CD8-positive, alpha-beta memory T cell (primary cell): ENCODE measurements around the gene CADPS. TPM values are rescaled to one million over a fixed set of nuclear protein-coding genes. Genes with fewer than 3 reads are reported as not detected.

Experiments used
- CTCF ChIA-PET: fragments of 350-600 bp; sonication (Branson Sonifier 250); formaldehyde crosslinking; loops from one replicate; lab custom pipeline; 2021; ENCODE audit warnings: antibody characterized with exemption; lab: Charles Lee
- POLR2A ChIA-PET: fragments of 350-600 bp; sonication (Branson Sonifier 250); formaldehyde crosslinking; loops from one replicate; lab custom pipeline; 2021; ENCODE audit warnings: antibody characterized with exemption; lab: Charles Lee
- DNase-seq, 5 donors: peaks; one replicate each; pipeline versions ENCODE4 v3.0.0 to v3.0.0-alpha.2; 2020 to 2022; ENCODE audit warnings: mixed read lengths in 1 of 5
- H3K27ac ChIP-seq: one replicate; pipeline ENCODE4 v1.7.0; 2013; ENCODE audit warnings: low read depth, mild to moderate bottlenecking, low read length, moderate library complexity
- H3K27me3 ChIP-seq: 2 replicates; pipeline ENCODE4 v1.7.0; 2013; ENCODE audit warnings: low read length, mild to moderate bottlenecking; ENCODE audit not compliant: insufficient read depth, poor library complexity, severe bottlenecking
- H3K36me3 ChIP-seq: 2 replicates; pipeline ENCODE4 v1.7.0; 2013; ENCODE audit warnings: mild to moderate bottlenecking, low read length, moderate library complexity; ENCODE audit not compliant: insufficient read depth
- H3K4me1 ChIP-seq: 2 replicates; pipeline ENCODE4 v1.7.0; 2013; ENCODE audit warnings: mild to moderate bottlenecking, low read length, moderate library complexity; ENCODE audit not compliant: insufficient read depth
- H3K4me3 ChIP-seq: 2 replicates; pipeline ENCODE4 v1.7.0; 2013; ENCODE audit warnings: mild to moderate bottlenecking, low read length
- H3K9me3 ChIP-seq: 2 replicates; pipeline ENCODE4 v1.7.0; 2013; ENCODE audit warnings: mild to moderate bottlenecking, low read length
- H3K27ac Mint-ChIP-seq, 8 donors: one replicate each; pipeline ENCODE4 v1.8.0; 2020 to 2021; ENCODE audit warnings: mixed read lengths in 8 of 8, mild to moderate bottlenecking in 6 of 8, inconsistent platforms in 3 of 8, moderate library complexity in 3 of 8
- H3K27me3 Mint-ChIP-seq, 2 donors: one replicate each; pipeline ENCODE4 v1.8.0; 2020 to 2021; ENCODE audit warnings: mixed read lengths in 2 of 2, mild to moderate bottlenecking in 1 of 2, moderate library complexity in 1 of 2
- H3K36me3 Mint-ChIP-seq, 3 donors: one replicate each; pipeline ENCODE4 v1.8.0; 2020 to 2021; ENCODE audit warnings: mixed read lengths in 3 of 3, inconsistent platforms in 1 of 3, mild to moderate bottlenecking in 1 of 3
- H3K4me1 Mint-ChIP-seq, 3 donors: one replicate each; pipeline ENCODE4 v1.8.0; 2020 to 2021; ENCODE audit warnings: mixed read lengths in 3 of 3, inconsistent platforms in 1 of 3, mild to moderate bottlenecking in 1 of 3
- H3K4me3 Mint-ChIP-seq, 7 donors: one replicate each; pipeline ENCODE4 v1.8.0; 2020 to 2021; ENCODE audit warnings: mixed read lengths in 7 of 7, mild to moderate bottlenecking in 6 of 7, moderate library complexity in 4 of 7, inconsistent platforms in 2 of 7
- H3K9me3 Mint-ChIP-seq, 5 donors: one replicate each; pipeline ENCODE4 v1.8.0; 2020 to 2022; ENCODE audit warnings: mixed read lengths in 5 of 5, mild to moderate bottlenecking in 3 of 5, moderate library complexity in 2 of 5, inconsistent platforms in 1 of 5
- polyA plus RNA-seq: library from polyadenylated mRNA; unstranded; fragments of 300-500 nt; fragmentation: Illumina TruSeq; gene quantifications from one replicate; pipeline ENCODE4 v1.2.3, GENCODE V29; 2021
- total RNA-seq, 2 experiments: library from RNA; stranded (reverse); gene quantifications; one replicate each; pipeline ENCODE4 v1.2.3, GENCODE V29; 2021

Gene CADPS
- total and polyA plus RNA-seq, 3 experiments from 2014 or later = not detected

GRCh38 chr3:62749130-62749529, 126.1 kb downstream of the CADPS start:
- no peaks in the 10 kb centered on the region for H3K36me3 Mint-ChIP-seq
- no peaks in the 10 kb centered on the region for H3K4me1 Mint-ChIP-seq
- H3K4me3 ChIP-seq = no peak overlapping the region
- ChIA-PET POLR2A (no interaction called here), CTCF (interaction anchor here (1.1 kb wide), 1 partner anchor 11 kb away, joined by 3 read pairs; no protein-coding TSS in a partner anchor)
- H3K27me3 ChIP-seq = no peaks in the 10 kb centered on the region
- no peaks in the 10 kb centered on the region for H3K36me3 ChIP-seq
- H3K4me1 ChIP-seq = no peaks in the 10 kb centered on the region
- H3K27me3 Mint-ChIP-seq = peaks cover 0 to 3% of the 10 kb centered on the region in 2 donors
- no peak for DNase-seq
- H3K9me3 ChIP-seq = no peaks in the 10 kb centered on the region
- H3K4me3 Mint-ChIP-seq = no peak overlapping the region
- no peak overlapping the region for H3K27ac ChIP-seq
- H3K27ac Mint-ChIP-seq = no peak overlapping the region
- H3K9me3 Mint-ChIP-seq = peaks cover 0 to 5% (median 0%) of the 10 kb centered on the region in 5 donors

- H3K4me3 Mint-ChIP-seq = no peak overlapping the region
- no peaks in the 10 kb centered on the region for H3K36me3 ChIP-seq
- DNase-seq = no peak
- H3K4me1 ChIP-seq = no peaks in the 10 kb centered on the region
- ChIA-PET CTCF (interaction anchor here (1.5 kb wide), 1 partner anchor 11 kb away, joined by 3 read pairs; no protein-coding TSS in a partner anchor), POLR2A (no interaction called here)
- peaks cover 0 to 9% (median 3%) of the 10 kb centered on the region in 5 donors for H3K9me3 Mint-ChIP-seq
- H3K27me3 ChIP-seq = no peaks in the 10 kb centered on the region
- H3K4me3 ChIP-seq = no peak overlapping the region
- H3K9me3 ChIP-seq = no peaks in the 10 kb centered on the region
- H3K36me3 Mint-ChIP-seq = no peaks in the 10 kb centered on the region
- no peak overlapping the region for H3K27ac ChIP-seq
- no peaks in the 10 kb centered on the region for H3K27me3 Mint-ChIP-seq
- no peaks in the 10 kb centered on the region for H3K4me1 Mint-ChIP-seq
- no peak overlapping the region for H3K27ac Mint-ChIP-seq
Measured at GRCh38 chr3:62737449-62737848, 137.8 kb downstream of the CADPS start.

- Mint-ChIP-seq H3K27ac (no peak overlapping the region), H3K9me3 (peaks cover 0 to 8% (median 3%) of the 10 kb centered on the region in 5 donors), H3K4me1 (no peaks in the 10 kb centered on the region), H3K4me3 (no peak overlapping the region), H3K36me3 (no peaks in the 10 kb centered on the region), H3K27me3 (no peaks in the 10 kb centered on the region)
- no peak overlapping the region for H3K4me3 ChIP-seq
- no peaks in the 10 kb centered on the region for H3K36me3 ChIP-seq
- no peak for DNase-seq
- no peaks in the 10 kb centered on the region for H3K9me3 ChIP-seq
- no peaks in the 10 kb centered on the region for H3K27me3 ChIP-seq
- no peak overlapping the region for H3K27ac ChIP-seq
- POLR2A ChIA-PET = no interaction called here
- CTCF ChIA-PET = no interaction called here
- H3K4me1 ChIP-seq = no peaks in the 10 kb centered on the region
Measured at GRCh38 chr3:62735510-62735909, 139.7 kb downstream of the CADPS start.

GRCh38 chr3:62732183-62732904, 142.9 kb downstream of the CADPS start:
- Histone ChIP-seq H3K36me3 (no peaks in the 10 kb centered on the region), H3K27me3 (no peaks in the 10 kb centered on the region), H3K27ac (no peak overlapping the region), H3K4me1 (no peaks in the 10 kb centered on the region), H3K9me3 (no peaks in the 10 kb centered on the region), H3K4me3 (no peak overlapping the region)
- Mint-ChIP-seq H3K9me3 (peaks cover 0 to 6% (median 0%) of the 10 kb centered on the region in 5 donors), H3K27ac (no peak overlapping the region), H3K4me3 (no peak overlapping the region), H3K4me1 (no peaks in the 10 kb centered on the region), H3K27me3 (no peaks in the 10 kb centered on the region), H3K36me3 (no peaks in the 10 kb centered on the region)
- POLR2A ChIA-PET = no interaction called here
- DNase-seq = no peak
- CTCF ChIA-PET = no interaction called here

- H3K4me3 ChIP-seq = no peak overlapping the region
- H3K36me3 ChIP-seq = no peaks in the 10 kb centered on the region
- H3K27me3 ChIP-seq = no peaks in the 10 kb centered on the region
- no peak overlapping the region for H3K27ac ChIP-seq
- ChIA-PET POLR2A (no interaction called here), CTCF (no interaction called here)
- Mint-ChIP-seq H3K9me3 (peaks cover 0 to 4% (median 0%) of the 10 kb centered on the region in 5 donors), H3K27ac (no peak overlapping the region), H3K36me3 (no peaks in the 10 kb centered on the region), H3K4me1 (no peaks in the 10 kb centered on the region), H3K4me3 (no peak overlapping the region), H3K27me3 (no peaks in the 10 kb centered on the region)
- no peak for DNase-seq
- no peaks in the 10 kb centered on the region for H3K4me1 ChIP-seq
- H3K9me3 ChIP-seq = no peaks in the 10 kb centered on the region
Measured at GRCh38 chr3:62727981-62728380, 147.2 kb downstream of the CADPS start.

- no peaks in the 10 kb centered on the region for H3K4me1 Mint-ChIP-seq
- Histone ChIP-seq H3K27me3 (no peaks in the 10 kb centered on the region), H3K27ac (no peak overlapping the region), H3K4me3 (no peak overlapping the region), H3K9me3 (no peaks in the 10 kb centered on the region), H3K4me1 (no peaks in the 10 kb centered on the region), H3K36me3 (no peaks in the 10 kb centered on the region)
- H3K36me3 Mint-ChIP-seq = no peaks in the 10 kb centered on the region
- H3K4me3 Mint-ChIP-seq = no peak overlapping the region
- ChIA-PET CTCF (no interaction called here), POLR2A (no interaction called here)
- no peaks in the 10 kb centered on the region for H3K27me3 Mint-ChIP-seq
- no peak for DNase-seq
- no peak overlapping the region for H3K27ac Mint-ChIP-seq
- H3K9me3 Mint-ChIP-seq = peaks cover 0 to 4% (median 0%) of the 10 kb centered on the region in 5 donors
Measured at GRCh38 chr3:62727536-62727935, 147.7 kb downstream of the CADPS start.

GRCh38 chr3:62724503-62724902, 150.7 kb downstream of the CADPS start:
- Histone ChIP-seq H3K27ac (no peak overlapping the region), H3K9me3 (no peaks in the 10 kb centered on the region), H3K4me1 (no peaks in the 10 kb centered on the region), H3K4me3 (no peak overlapping the region), H3K27me3 (no peaks in the 10 kb centered on the region), H3K36me3 (no peaks in the 10 kb centered on the region)
- POLR2A ChIA-PET = no interaction called here
- no peaks in the 10 kb centered on the region for H3K36me3 Mint-ChIP-seq
- no peak for DNase-seq
- no peaks in the 10 kb centered on the region for H3K27me3 Mint-ChIP-seq
- no peak overlapping the region for H3K27ac Mint-ChIP-seq
- CTCF ChIA-PET = no interaction called here
- peaks cover 0 to 4% (median 0%) of the 10 kb centered on the region in 5 donors for H3K9me3 Mint-ChIP-seq
- H3K4me3 Mint-ChIP-seq = no peak overlapping the region
- no peaks in the 10 kb centered on the region for H3K4me1 Mint-ChIP-seq

GRCh38 chr3:62723914-62724217, 151.3 kb downstream of the CADPS start:
- no peak overlapping the region for H3K4me3 Mint-ChIP-seq
- no peaks in the 10 kb centered on the region for H3K4me1 Mint-ChIP-seq
- DNase-seq = no peak
- no peak overlapping the region for H3K4me3 ChIP-seq
- no peak overlapping the region for H3K27ac Mint-ChIP-seq
- peaks cover 0 to 4% (median 0%) of the 10 kb centered on the region in 5 donors for H3K9me3 Mint-ChIP-seq
- H3K4me1 ChIP-seq = no peaks in the 10 kb centered on the region
- no peaks in the 10 kb centered on the region for H3K9me3 ChIP-seq
- no peaks in the 10 kb centered on the region for H3K27me3 Mint-ChIP-seq
- POLR2A ChIA-PET = no interaction called here
- no peaks in the 10 kb centered on the region for H3K36me3 ChIP-seq
- H3K27ac ChIP-seq = no peak overlapping the region
- H3K36me3 Mint-ChIP-seq = no peaks in the 10 kb centered on the region
- no peaks in the 10 kb centered on the region for H3K27me3 ChIP-seq
- CTCF ChIA-PET = no interaction called here
